ENCODE measurements around the gene MICAL3.

GRCh38 chr22:17784776-17785175, 239.6 kb downstream of the MICAL3 start:
- TF ChIP-seq EZH2 (IDR thresholded peaks at IDR 0.05; ENCODE audit: insufficient read depth, poor library complexity, severe bottlenecking) (no peak), EZH2phosphoT487 (IDR thresholded peaks at IDR 0.05; ENCODE audit: insufficient read depth, low read depth) (no peak)

All from GM23248 (cell line).